HG02943 (cell line): Measurements from ENCODE around the gene TBL2.
"Not testable (repeated sequence)": the region's sequence is repeated elsewhere in the genome, so short reads cannot be mapped to it uniquely, and the experiment has no call there.

ENCODE experiments used
- ATAC-seq: cut with Tn5 transposase; IDR thresholded peaks from one replicate; pipeline ENCODE4 v1.9.1; 2021; ENCODE audit warnings: mild to moderate bottlenecking, low read depth, moderate library complexity; ENCODE audit not compliant: unreplicated experiment

Gene TBL2

GRCh38 chr7:73572767-73573186 lies 5.6 kb downstream of the TBL2 start:
- ATAC-seq: no peak

- ATAC-seq: no peak
These were observed 7.4 kb downstream of the TBL2 start for GRCh38 chr7:73570977-73571376.

DNA sequence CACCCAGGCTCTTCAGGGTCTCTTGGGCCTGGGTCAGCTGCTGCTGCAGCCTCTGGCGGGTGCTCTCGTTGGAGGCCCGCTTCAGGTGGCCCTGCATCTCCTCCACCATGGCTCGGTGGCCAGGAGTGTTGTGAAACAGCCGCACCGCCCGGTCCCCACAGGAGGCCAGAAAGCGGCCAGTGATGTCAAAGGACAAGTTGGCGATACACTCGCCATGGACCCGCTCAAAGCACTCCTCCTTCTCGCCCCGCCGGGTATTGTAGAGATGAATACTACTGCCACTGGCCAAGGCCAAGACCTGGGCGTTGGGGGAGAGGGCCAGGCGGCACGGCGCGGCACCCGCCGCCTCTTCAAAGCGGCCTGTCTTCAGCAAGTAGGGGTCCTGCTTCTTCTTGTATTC lies 7.9 kb downstream of the TBL2 start:
- ATAC-seq: no peak

DNA sequence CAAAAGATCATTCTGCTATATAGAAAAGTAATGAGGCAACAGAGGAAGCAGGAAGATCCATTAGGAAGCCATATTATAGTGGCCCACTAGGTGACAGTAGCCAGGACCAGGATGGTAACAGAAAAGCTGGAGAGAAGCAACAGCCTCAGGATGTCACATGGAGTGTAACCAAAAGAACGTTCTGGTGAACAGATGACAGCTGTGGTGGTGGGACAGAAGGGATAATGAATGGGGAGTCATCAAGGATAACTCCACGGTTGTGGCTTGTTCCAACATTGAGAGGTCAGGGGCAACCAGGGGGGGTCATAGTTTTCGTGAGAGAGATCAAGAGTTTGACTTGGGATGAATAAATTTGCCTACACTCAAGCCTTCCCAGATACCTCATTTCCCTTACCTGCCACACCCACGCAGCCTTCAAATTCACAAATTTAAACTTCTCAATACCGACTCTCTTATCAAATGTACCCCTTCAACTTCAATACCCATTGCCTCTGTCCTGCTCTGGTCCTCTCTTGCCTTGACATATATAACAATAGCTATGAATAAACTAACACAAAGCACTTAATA lies 9.3 kb downstream of the TBL2 start:
- ATAC-seq: no peak

GRCh38 chr7:73567846-73568685 lies 10.3 kb downstream of the TBL2 start:
- no peak for ATAC-seq

- no peak for ATAC-seq
These were observed 11.2 kb downstream of the TBL2 start for GRCh38 chr7:73567140-73567539.

DNA sequence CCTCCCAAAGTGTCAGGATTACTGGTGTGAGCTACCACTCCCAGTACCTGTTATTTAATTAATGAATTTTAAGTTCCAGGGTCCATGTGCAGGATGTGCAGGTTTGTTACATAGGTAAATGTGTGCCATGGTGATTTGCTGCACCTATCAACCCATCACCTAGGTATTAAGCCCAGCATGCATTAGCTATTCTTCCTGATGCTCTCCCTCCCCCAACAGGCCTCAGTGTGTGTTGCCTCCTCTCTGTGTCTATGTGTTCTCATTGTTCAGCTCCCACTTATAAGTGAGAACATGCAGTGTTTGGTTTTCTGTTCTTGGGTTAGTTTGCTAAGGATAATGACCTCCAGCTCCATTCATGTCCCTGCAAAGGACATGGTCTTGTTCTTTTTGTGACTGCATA lies 11.9 kb downstream of the TBL2 start:
- not testable (repeated sequence) for ATAC-seq

- ATAC-seq: no peak
These were observed 12.6 kb downstream of the TBL2 start for GRCh38 chr7:73565675-73566340.

DNA sequence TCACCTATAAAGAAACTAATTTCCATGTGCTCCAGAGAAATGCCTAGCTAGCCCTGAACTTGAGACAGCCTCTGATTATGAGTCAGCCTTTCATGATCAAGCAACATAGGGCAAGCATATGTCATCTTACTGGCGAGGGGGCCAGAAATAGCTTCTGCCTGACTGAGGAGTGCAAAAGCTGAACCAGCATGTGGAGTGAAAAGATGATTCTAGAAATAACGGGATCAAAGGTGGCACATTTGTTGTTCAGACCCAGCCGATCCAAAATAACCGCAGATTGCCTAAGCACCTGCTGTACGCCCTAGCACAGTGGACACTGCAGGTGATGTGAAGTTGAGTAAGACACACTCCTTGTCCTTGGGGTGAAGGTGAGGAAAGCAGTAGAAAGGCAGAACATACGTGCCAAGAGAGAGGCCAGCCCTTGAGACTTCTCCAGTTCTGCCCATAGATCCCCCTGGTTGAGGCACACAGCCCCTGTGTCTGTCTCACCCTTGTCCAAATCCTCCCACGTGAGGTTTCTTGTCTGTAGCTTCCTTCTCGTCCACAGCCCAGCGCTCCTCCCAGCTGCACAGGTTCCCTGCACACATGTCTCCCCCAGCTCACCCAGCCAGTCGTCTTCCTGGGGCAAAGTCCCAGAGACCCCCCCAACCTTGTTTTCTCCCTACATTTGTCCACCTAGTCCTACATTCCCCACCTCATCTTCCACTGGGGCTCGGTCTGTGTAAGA lies 18.1 kb downstream of the TBL2 start:
- no peak for ATAC-seq

DNA sequence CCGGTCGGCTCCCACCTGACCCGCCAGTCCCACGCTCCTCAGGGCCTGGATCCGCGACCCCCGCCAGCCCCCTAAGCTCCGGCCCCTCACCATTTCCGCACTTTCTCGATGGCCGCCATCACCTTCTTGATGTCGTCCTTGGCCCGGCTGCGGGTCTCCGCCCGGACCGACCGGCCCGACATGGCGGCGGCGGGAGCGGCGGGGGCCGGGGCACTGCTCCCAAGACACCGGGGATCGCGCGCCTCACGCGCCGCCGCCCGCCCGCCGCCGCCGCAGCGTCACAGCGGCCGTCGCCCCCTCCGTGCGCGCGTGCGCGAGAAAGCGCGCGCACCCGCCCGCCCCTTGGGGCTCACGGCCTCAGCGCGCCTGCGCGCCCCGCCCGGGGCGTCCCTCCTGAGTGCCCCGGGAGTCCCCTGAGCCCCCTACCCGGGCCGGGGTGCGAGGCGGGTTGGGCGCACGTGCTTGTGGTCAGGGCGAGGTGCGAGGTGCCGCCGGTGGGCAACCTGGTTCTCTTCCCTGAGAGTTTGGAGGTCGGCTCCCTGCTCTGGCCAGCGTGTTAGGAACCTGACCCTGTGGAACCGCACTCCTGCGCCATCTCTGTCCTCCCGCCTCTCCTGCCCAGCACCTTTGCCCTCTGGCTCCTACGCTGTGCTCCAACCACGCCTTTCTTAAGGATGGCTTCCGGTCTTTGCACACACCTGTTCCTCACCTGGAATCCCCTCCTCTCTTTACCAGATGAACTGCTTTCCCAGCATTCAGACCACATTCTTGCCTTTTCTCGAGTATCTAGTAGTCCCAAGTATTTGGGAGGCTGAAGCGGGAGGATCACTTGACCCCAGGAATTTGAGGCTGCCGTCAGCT lies 20.8 kb downstream of the TBL2 start, which contains the start of gene BCL7B:
Gene BCL7B (minus strand): TSS at position 294 of the 861 bp plus-strand sequence. CDS start 112 bp downstream, at position 182.
- ATAC-seq: peak; percentile 42

DNA sequence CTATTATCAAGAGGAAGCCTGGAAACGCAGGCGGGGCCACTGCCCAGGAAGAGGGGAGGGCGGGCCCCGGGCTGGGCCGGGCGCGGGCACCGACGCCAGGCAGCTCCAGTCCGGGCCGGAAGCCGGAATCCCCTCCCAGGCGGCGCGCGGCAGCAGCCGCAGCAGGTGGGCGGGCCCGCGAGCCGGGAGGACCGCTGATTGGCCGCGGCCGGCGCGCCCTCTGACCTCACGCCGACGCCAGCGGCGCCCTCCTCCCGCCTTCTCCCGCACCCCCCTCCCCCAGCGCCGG lies 21.3 kb downstream of the TBL2 start:
- peak; percentile 77 for ATAC-seq

DNA sequence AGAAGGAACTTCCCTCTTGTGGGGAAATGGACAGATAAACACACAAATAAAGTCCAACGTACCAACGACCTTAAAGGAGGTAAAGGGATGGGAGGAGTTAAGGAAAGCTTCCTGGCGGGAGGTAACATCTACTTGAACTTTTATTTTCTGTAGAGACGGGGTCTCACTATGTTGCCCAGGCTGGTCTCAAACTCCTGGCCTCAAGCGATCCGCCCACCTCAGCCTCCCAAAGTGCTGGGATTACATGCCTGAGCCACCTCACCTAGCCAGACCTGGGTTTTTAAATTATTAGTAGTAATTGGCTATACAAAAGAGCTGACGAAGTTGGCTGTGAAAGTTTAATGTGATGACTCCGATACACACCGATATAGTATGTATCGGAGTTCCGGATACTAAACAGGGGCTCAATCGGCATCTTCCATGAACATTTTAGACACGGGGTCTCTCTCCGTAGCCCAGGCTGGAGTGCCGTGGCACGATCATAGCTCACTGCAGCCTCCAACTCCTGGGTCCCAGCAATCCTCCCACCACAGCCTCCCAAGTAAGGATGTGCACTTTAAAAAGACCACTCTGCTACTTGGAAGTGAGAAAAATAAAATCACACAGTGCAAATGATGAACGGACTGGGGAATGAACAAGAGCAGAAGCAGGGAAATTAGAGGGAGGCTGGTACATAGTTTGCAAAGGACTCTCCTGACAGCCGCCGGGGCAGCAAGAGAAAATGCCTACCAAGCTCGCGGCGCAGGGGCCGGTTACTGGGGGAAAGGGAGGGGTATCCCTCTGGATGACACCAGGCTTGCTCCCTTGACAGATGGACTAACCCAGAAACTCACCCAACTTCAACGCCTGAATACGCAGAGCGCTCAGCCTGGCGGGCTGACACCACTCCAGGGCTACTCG lies 21.9 kb downstream of the TBL2 start:
- ATAC-seq: no peak

DNA sequence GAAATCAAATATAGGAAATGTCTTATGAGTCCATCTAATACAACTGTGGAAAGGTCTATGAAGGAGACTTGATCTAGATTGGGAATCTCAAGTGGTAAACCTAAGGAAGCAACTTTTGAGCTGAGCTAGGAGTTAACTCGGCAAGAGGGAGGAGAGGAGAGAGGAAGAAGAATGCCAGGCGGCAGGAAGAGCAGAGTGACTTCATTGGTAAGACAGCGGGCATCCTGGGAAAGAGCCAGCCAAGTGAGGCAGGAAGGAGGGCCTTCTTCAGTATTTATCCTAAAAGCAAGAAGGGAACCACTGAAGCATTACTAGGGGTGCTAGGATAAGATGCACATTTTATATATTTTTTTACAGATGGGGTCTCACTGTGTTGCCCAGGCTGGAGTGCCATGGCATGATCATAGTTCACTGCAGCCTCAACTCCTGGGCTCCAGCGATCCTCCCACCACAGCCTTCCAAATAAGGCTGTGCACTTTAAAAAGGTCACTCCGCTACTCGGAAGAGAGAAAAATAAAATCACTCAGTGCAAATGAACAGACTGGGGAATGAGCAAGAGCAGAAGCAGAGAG lies 22.9 kb downstream of the TBL2 start:
- ATAC-seq: no peak

GRCh38 chr7:73550093-73550492 lies 28.3 kb downstream of the TBL2 start:
- ATAC-seq: not testable (repeated sequence)

- ATAC-seq: no peak
These were observed 29.2 kb downstream of the TBL2 start for GRCh38 chr7:73549176-73549575.

- ATAC-seq: no peak
These were observed 30.5 kb downstream of the TBL2 start for GRCh38 chr7:73547841-73548240.

GRCh38 chr7:73544678-73545077 lies 33.7 kb downstream of the TBL2 start:
- no peak for ATAC-seq

- ATAC-seq: no peak
These were observed 36.7 kb downstream of the TBL2 start for GRCh38 chr7:73541722-73542121.

- ATAC-seq: no peak
These were observed 38.7 kb downstream of the TBL2 start for GRCh38 chr7:73539709-73540108.
